DOHH2 (cell line): ENCODE measurements around the gene VWA3B.

ENCODE experiments used
- H3F3A ChIP-seq: fragments of 200-600 bp; sonication (generic), shearing (Covaris generic); 2 replicates; pipeline ENCODE4 v1.6.0; 2016; ENCODE audit warnings: antibody characterized with exemption, mild to moderate bottlenecking; ENCODE audit not compliant: control insufficient read depth, insufficient read depth
- H3K27ac ChIP-seq: fragments of 200-600 bp; sonication (generic); 2 replicates; pipeline ENCODE4 v1.5.1; 2014; ENCODE audit warnings: low read depth, mild to moderate bottlenecking, low read length, moderate library complexity
- H3K27me3 ChIP-seq: fragments of 200-600 bp; sonication (generic); 2 replicates; pipeline ENCODE4 v1.6.1; 2014; ENCODE audit warnings: mild to moderate bottlenecking, low read length, mixed read lengths; ENCODE audit not compliant: control insufficient read depth
- H3K36me3 ChIP-seq: fragments of 200-600 bp; sonication (generic); 2 replicates; pipeline ENCODE4 v1.6.1; 2014; ENCODE audit warnings: mild to moderate bottlenecking, low read length, moderate library complexity, mixed read lengths; ENCODE audit not compliant: control insufficient read depth
- H3K4me1 ChIP-seq: fragments of 200-600 bp; sonication (generic); 2 replicates; pipeline ENCODE4 v1.6.1; 2014; ENCODE audit warnings: mild to moderate bottlenecking, low read length, mixed read lengths; ENCODE audit not compliant: control insufficient read depth
- H3K4me2 ChIP-seq: fragments of 200-600 bp; sonication (generic); 2 replicates; pipeline ENCODE4 v1.6.0; 2014; ENCODE audit warnings: mild to moderate bottlenecking, low read length, moderate library complexity
- H3K4me3 ChIP-seq: fragments of 200-600 bp; sonication (generic); 2 replicates; pipeline ENCODE4 v1.5.1; 2014; ENCODE audit warnings: mild to moderate bottlenecking, low read length, mixed read lengths
- H3K79me2 ChIP-seq: fragments of 200-600 bp; sonication (generic); 2 replicates; pipeline ENCODE4 v1.6.1; 2014; ENCODE audit warnings: mild to moderate bottlenecking, low read length, mixed read lengths; ENCODE audit not compliant: control insufficient read depth
- H3K9me2 ChIP-seq: fragments of 200-600 bp; sonication (generic); replicated peaks from 2 replicates; pipeline ENCODE4 v1.6.1; 2014; ENCODE audit warnings: mild to moderate bottlenecking, low read length, mixed read lengths; ENCODE audit not compliant: control insufficient read depth
- H3K9me3 ChIP-seq: fragments of 200-600 bp; sonication (generic); 2 replicates; pipeline ENCODE4 v1.6.1; 2014; ENCODE audit warnings: antibody characterized with exemption, low read length, mixed read lengths; ENCODE audit not compliant: control insufficient read depth, insufficient read depth
- H4K20me1 ChIP-seq: fragments of 200-600 bp; sonication (generic); 2 replicates; pipeline ENCODE4 v1.6.0; 2014; ENCODE audit warnings: low read depth, mild to moderate bottlenecking, antibody characterized with exemption, low read length, moderate library complexity; ENCODE audit not compliant: control insufficient read depth, insufficient read depth
- EZH2phosphoT487 ChIP-seq: fragments of 200-600 bp; sonication (generic); IDR thresholded peaks from 2 replicates; pipeline ENCODE4 v1.6.1; 2017; ENCODE audit warnings: borderline replicate concordance, mild to moderate bottlenecking, antibody characterized with exemption, low read length, moderate library complexity, mixed read lengths
- TF ChIP-seq, protein P1 (sequence below): fragments of 200-600 bp; sonication (generic); IDR thresholded peaks from one replicate; pipeline ENCODE4 v1.5.1; 2014; ENCODE audit warnings: antibody characterized with exemption, mild to moderate bottlenecking, low read depth, low read length; ENCODE audit not compliant: poor library complexity, severe bottlenecking

Gene VWA3B

DNA sequence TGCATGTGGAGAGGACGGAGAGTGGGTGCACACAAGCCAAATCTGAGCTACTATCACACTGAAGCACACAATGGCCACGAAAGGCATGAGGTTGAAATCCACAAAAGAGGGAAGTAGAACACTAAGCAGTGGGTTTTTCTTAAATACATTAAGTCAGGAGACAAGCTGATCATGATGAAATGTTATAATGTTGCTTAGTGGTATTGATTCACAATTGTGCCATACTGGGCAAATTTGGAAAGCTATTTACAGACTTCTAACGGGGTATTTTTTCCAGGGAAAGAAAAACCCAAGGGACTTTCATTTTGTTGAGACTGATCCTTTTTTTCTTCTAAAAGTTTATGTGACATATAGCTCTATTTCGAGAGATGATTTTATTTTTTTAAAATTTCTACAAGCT is 158.5 kb downstream of the VWA3B start:
- TF ChIP-seq EZH2phosphoT487: no peak
- TF ChIP-seq, protein P1, sequence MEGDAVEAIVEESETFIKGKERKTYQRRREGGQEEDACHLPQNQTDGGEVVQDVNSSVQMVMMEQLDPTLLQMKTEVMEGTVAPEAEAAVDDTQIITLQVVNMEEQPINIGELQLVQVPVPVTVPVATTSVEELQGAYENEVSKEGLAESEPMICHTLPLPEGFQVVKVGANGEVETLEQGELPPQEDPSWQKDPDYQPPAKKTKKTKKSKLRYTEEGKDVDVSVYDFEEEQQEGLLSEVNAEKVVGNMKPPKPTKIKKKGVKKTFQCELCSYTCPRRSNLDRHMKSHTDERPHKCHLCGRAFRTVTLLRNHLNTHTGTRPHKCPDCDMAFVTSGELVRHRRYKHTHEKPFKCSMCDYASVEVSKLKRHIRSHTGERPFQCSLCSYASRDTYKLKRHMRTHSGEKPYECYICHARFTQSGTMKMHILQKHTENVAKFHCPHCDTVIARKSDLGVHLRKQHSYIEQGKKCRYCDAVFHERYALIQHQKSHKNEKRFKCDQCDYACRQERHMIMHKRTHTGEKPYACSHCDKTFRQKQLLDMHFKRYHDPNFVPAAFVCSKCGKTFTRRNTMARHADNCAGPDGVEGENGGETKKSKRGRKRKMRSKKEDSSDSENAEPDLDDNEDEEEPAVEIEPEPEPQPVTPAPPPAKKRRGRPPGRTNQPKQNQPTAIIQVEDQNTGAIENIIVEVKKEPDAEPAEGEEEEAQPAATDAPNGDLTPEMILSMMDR: no peak
- Histone ChIP-seq H3K27ac (no peak overlapping the region), H3K79me2 (no peaks in the 10 kb centered on the region), H3F3A (no peaks in the 10 kb centered on the region), H3K4me3 (no peak overlapping the region), H3K27me3 (peaks cover 17% of the 10 kb centered on the region), H3K9me3 (no peaks in the 10 kb centered on the region; the same call in 1 of the 2 replicates), H3K4me2 (no peak overlapping the region), H3K36me3 (no peaks in the 10 kb centered on the region), H3K9me2 (no peaks in the 10 kb centered on the region), H3K4me1 (no peaks in the 10 kb centered on the region), H4K20me1 (no peaks in the 10 kb centered on the region)

DNA sequence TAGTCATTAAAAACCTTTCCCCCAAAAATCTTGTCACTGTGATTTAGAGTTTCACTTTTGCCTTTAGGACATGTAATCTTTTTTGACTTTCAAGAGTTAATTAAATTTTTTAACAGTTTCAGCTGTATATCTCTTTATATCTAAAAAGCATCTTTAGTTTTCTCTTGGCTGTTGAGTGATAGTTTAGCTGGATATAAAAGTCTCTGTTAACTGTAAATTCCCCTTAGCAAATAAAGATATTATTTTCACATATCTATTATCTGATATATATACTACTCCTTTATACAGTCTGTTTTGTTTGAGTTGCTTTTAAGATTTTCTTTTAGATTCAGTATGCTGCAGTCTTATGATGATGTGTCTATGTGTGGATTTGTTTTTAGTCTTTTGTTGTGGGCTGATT is 160.4 kb downstream of the VWA3B start:
- no peaks in the 10 kb centered on the region for H3F3A ChIP-seq
- peaks cover 6% of the 10 kb centered on the region for H3K4me1 ChIP-seq
- H3K4me2 ChIP-seq: no peak overlapping the region
- H3K9me2 ChIP-seq: no peaks in the 10 kb centered on the region
- H3K9me3 ChIP-seq: no peaks in the 10 kb centered on the region; the same call in 1 of the 2 replicates
- H3K27ac ChIP-seq: no peak overlapping the region
- no peaks in the 10 kb centered on the region for H4K20me1 ChIP-seq
- no peaks in the 10 kb centered on the region for H3K79me2 ChIP-seq
- peaks cover 12% of the 10 kb centered on the region for H3K27me3 ChIP-seq
- H3K4me3 ChIP-seq: no peak overlapping the region
- H3K36me3 ChIP-seq: no peaks in the 10 kb centered on the region
- no peak for TF ChIP-seq EZH2phosphoT487
- TF ChIP-seq, protein P1: no peak

DNA sequence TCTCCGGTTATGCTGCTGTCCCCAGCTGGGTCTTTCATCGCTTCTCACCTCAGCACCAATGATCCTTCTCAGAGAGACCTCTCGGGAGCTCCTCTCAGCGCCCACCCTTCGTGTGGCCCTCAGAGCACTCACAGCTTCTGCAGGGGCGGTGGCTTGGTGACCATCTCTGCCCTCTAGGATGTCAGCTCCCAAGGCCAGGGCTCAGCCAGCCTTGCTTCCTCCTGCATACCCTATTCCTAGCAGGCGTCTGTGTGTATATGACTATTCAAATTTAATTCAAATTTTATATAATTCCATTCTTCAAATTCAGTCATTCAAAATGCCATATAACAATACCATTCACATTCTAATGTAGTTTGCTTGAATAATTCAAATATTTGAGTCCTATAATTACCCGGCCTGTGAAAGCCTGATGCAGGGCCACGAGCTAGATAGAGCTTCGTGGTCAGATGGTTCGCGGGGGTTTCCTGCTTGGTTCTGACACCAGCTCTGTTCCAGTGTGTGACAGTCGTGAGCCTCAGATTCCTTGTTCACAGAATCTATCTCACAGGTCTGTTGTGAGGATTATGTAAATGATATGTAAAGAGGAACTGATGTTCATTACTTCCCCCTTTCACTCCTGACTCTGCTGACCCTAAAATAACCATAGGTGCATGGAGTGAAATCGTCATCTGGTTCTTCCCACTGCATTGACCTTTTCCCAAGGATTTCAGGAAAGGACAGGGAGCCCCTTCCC is 165.2 kb downstream of the VWA3B start:
- Histone ChIP-seq H3K27me3 (peaks cover under 1% of the 10 kb centered on the region; the same call in 1 of the 2 replicates), H4K20me1 (no peaks in the 10 kb centered on the region), H3K4me1 (peaks cover 9% of the 10 kb centered on the region), H3K9me3 (no peaks in the 10 kb centered on the region; the same call in 1 of the 2 replicates), H3K4me3 (no peak overlapping the region), H3K79me2 (no peaks in the 10 kb centered on the region), H3K9me2 (no peaks in the 10 kb centered on the region), H3F3A (no peaks in the 10 kb centered on the region), H3K36me3 (no peaks in the 10 kb centered on the region), H3K4me2 (peak overlapping the region; percentile 24), H3K27ac (no peak overlapping the region)
- TF ChIP-seq, protein P1: no peak
- no peak for TF ChIP-seq EZH2phosphoT487
